OCI-LY1 (cell line): ENCODE data around the gene PTH1R.

Source experiments
- CTCF ChIP-seq: fragments of 200-600 bp; sonication (generic), shearing (Covaris generic); IDR thresholded peaks from 2 replicates; pipeline ENCODE4 v1.5.1; 2017; ENCODE audit warnings: mild to moderate bottlenecking, antibody characterized with exemption, low read length, moderate library complexity, mixed read lengths
- EZH2 ChIP-seq: fragments of 200-600 bp; sonication (generic), shearing (Covaris generic); IDR thresholded peaks from 2 replicates; pipeline ENCODE4 v1.8.0; 2017; ENCODE audit warnings: borderline replicate concordance, mixed run types, mild to moderate bottlenecking, antibody characterized with exemption, low read length, moderate library complexity, mixed read lengths

GRCh38 chr3:46896386-46896785 lies 18.9 kb downstream of the PTH1R start:
- no peak for TF ChIP-seq CTCF
- no peak for TF ChIP-seq EZH2
